ENCODE data around the gene GSTM1. TPM values are rescaled to one million over a fixed set of nuclear protein-coding genes. Genes with fewer than 3 reads are reported as not detected.
"Not testable (repeated sequence)": the region's sequence is repeated elsewhere in the genome, so short reads cannot be mapped to it uniquely, and the experiment has no call there.

Gene GSTM1
- total and polyA plus RNA-seq, 2 donors (not counting 3 experiments of a cell fraction or from before 2014, with no cell fraction given) = 35.5 TPM; not detected in 1

DNA sequence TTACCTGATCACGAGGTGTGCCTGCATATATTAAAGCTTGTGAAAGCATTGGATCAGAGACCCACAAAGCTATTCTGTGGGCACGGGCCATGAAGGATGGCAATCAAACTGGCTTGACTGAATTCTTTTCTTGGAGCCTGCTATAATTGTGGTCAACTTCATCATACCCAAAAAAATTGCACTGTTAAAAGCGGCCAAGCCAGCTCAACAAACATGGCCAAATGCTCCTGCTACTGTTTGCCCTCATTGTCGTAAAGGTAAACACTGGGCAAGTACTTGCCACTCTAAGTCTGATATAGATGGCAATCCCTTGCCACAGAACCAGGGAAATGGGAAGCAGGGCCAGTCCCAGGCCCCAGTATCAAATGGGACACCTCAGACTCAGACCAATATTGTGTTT, 17.8 kb downstream of the GSTM1 start:
- POLR2A ChIA-PET = no interaction called here
- intact Hi-C loops (cut with micrococcal nuclease) = no loop called here
- FAIRE-seq = no peak
- H3K79me2 ChIP-seq (ENCODE audit: control insufficient read depth, insufficient read depth, low read length) = no peaks in the 10 kb centered on the region
- CTCF ChIA-PET = interaction anchor here (2.0 kb wide), 2 partner anchors 66 to 160 kb away, joined by 4 to 9 read pairs; no protein-coding TSS in a partner anchor
- DNase-seq (ENCODE audit: low read depth, low spot score) = no peak
- TF ChIP-seq POLR2A (IDR thresholded peaks at IDR 0.05; ENCODE audit: low read depth, low read length) = no peak
- TF ChIP-seq GATA2 (IDR thresholded peaks at IDR 0.05; ENCODE audit: insufficient read depth, insufficient read length, low read depth, low read length) = no peak
- TF ChIP-seq MYC (IDR thresholded peaks at IDR 0.05; ENCODE audit: low read depth, low read length) = no peak
- no peak for TF ChIP-seq EZH2 (IDR thresholded peaks at IDR 0.05; ENCODE audit: borderline replicate concordance, low read depth, low read length, severe bottlenecking)
- TF ChIP-seq, protein P1, sequence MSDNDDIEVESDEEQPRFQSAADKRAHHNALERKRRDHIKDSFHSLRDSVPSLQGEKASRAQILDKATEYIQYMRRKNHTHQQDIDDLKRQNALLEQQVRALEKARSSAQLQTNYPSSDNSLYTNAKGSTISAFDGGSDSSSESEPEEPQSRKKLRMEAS (IDR thresholded peaks at IDR 0.05; ENCODE audit: insufficient read depth, insufficient read length) = no peak
- no peak for TF ChIP-seq POLR2AphosphoS5 (IDR thresholded peaks at IDR 0.05; ENCODE audit: insufficient read depth, low read depth, low read length)
- TF ChIP-seq JUN (IDR thresholded peaks at IDR 0.05; ENCODE audit: borderline replicate concordance, insufficient read depth, insufficient read length, low read depth) = no peak
- TF ChIP-seq, protein P2, sequence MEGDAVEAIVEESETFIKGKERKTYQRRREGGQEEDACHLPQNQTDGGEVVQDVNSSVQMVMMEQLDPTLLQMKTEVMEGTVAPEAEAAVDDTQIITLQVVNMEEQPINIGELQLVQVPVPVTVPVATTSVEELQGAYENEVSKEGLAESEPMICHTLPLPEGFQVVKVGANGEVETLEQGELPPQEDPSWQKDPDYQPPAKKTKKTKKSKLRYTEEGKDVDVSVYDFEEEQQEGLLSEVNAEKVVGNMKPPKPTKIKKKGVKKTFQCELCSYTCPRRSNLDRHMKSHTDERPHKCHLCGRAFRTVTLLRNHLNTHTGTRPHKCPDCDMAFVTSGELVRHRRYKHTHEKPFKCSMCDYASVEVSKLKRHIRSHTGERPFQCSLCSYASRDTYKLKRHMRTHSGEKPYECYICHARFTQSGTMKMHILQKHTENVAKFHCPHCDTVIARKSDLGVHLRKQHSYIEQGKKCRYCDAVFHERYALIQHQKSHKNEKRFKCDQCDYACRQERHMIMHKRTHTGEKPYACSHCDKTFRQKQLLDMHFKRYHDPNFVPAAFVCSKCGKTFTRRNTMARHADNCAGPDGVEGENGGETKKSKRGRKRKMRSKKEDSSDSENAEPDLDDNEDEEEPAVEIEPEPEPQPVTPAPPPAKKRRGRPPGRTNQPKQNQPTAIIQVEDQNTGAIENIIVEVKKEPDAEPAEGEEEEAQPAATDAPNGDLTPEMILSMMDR (IDR thresholded peaks at IDR 0.05; ENCODE audit: extremely low read depth in 1 of 2, insufficient read depth in 1 of 2, low read depth in 1 of 2, low read length in 2 of 2) = no peak
- no peak for TF ChIP-seq FOS (IDR thresholded peaks at IDR 0.05; ENCODE audit: borderline replicate concordance, insufficient read depth, low read length)
- no peak overlapping the region for H3K9ac ChIP-seq (replicated peaks; ENCODE audit: extremely low read depth, insufficient read depth, low read length)
- no peak overlapping the region for H3K27ac ChIP-seq (ENCODE audit: insufficient read depth, low read depth, low read length)
- no peaks in the 10 kb centered on the region for H4K20me1 ChIP-seq (replicated peaks; ENCODE audit: control insufficient read depth, extremely low read depth, insufficient read depth, low read length)
- H2AFZ ChIP-seq (ENCODE audit: low read depth, low read length) = no peak overlapping the region
- no peaks in the 10 kb centered on the region for H3K36me3 ChIP-seq (ENCODE audit: control insufficient read depth in 2 of 2, extremely low read depth in 1 of 2, insufficient read depth in 2 of 2, low read length in 2 of 2)
- dilution Hi-C loops (cut with MboI; ENCODE audit: extremely low pct_ligation_motif_present, low sequenced_read_pairs) = no loop called here
- BruUV-seq (replicated peaks) = no TSS peak
- H3K9me1 ChIP-seq (replicated peaks; ENCODE audit: control insufficient read depth, extremely low read depth, insufficient read depth, low read length) = no peaks in the 10 kb centered on the region
- no peaks in the 10 kb centered on the region for H3K4me1 ChIP-seq (ENCODE audit: control insufficient read depth, extremely low read depth, insufficient read depth, low read length)
- H3K4me2 ChIP-seq (ENCODE audit: insufficient read depth, low read length) = no peak overlapping the region
- H3K27me3 ChIP-seq (ENCODE audit: control insufficient read depth in 2 of 2, insufficient read depth in 2 of 2, low read length in 2 of 2) = peaks cover 0 to 4% of the 10 kb centered on the region in 2 experiments
- no peak overlapping the region for H3K4me3 ChIP-seq (replicated peaks in 1 of 3; ENCODE audit: insufficient read depth in 1 of 3, low read depth in 1 of 3, low read length in 3 of 3)
- H3K9me3 ChIP-seq (replicated peaks; ENCODE audit: control insufficient read depth, insufficient read depth, low read length) = no peaks in the 10 kb centered on the region

DNA sequence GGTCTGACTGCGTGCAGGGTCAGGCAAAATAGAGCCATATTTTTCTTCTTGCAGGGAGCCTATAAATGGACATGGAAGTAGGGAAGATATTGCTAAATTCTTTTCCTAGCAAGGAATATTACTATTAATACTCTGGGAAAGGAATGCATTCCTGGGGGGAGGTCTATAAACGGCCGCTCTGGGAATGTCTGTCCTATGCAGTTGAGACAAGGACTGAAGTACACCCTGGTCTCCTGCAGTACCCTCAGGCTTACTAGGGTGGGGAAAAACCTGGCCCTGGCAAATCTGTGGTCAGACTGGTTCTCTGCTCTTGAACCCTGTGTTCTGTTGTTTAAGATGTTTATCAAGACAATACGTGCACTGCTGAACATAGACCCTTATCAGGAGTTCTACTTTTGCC, 21.3 kb downstream of the GSTM1 start:
- dilution Hi-C loops (cut with MboI; ENCODE audit: extremely low pct_ligation_motif_present, low sequenced_read_pairs); BruUV-seq (replicated peaks); H3K27me3 ChIP-seq (ENCODE audit: control insufficient read depth in 2 of 2, insufficient read depth in 2 of 2, low read length in 2 of 2); FAIRE-seq; H3K4me2 ChIP-seq (ENCODE audit: insufficient read depth, low read length); H3K9me1 ChIP-seq (replicated peaks; ENCODE audit: control insufficient read depth, extremely low read depth, insufficient read depth, low read length); H3K9ac ChIP-seq (replicated peaks; ENCODE audit: extremely low read depth, insufficient read depth, low read length); H3K79me2 ChIP-seq (ENCODE audit: control insufficient read depth, insufficient read depth, low read length); H3K9me3 ChIP-seq (replicated peaks; ENCODE audit: control insufficient read depth, insufficient read depth, low read length); POLR2A ChIA-PET; intact Hi-C loops (cut with micrococcal nuclease); H4K20me1 ChIP-seq (replicated peaks; ENCODE audit: control insufficient read depth, extremely low read depth, insufficient read depth, low read length); CTCF ChIA-PET; H3K4me3 ChIP-seq (replicated peaks in 1 of 3; ENCODE audit: insufficient read depth in 1 of 3, low read depth in 1 of 3, low read length in 3 of 3); DNase-seq (ENCODE audit: low read depth, low spot score); H2AFZ ChIP-seq (ENCODE audit: low read depth, low read length); H3K36me3 ChIP-seq (ENCODE audit: control insufficient read depth in 2 of 2, extremely low read depth in 1 of 2, insufficient read depth in 2 of 2, low read length in 2 of 2); H3K27ac ChIP-seq (ENCODE audit: insufficient read depth, low read depth, low read length); H3K4me1 ChIP-seq (ENCODE audit: control insufficient read depth, extremely low read depth, insufficient read depth, low read length): not testable (repeated sequence)

DNA sequence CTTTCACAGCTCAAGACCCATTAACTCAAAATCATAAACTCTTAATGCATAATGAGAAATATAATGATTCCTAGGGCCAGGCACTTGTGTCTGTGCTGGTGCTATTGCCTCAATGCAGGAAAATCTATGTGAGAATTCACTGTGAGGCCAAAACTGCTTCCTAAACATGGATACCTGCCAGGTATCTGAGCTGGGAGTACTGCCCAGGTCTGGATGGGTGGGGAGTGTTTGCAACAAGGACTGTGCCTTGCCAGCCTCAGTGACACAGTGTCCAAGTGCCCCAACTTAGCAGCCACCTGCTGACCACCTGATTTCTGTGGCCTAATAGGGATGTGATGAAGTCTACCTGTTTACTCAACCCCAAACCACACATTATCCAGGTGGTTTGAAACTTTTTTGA, 22.2 kb downstream of the GSTM1 start:
- dilution Hi-C loops (cut with MboI; ENCODE audit: extremely low pct_ligation_motif_present, low sequenced_read_pairs); BruUV-seq (replicated peaks); DNase-seq (ENCODE audit: low read depth, low spot score); H3K9ac ChIP-seq (replicated peaks; ENCODE audit: extremely low read depth, insufficient read depth, low read length); FAIRE-seq; H3K79me2 ChIP-seq (ENCODE audit: control insufficient read depth, insufficient read depth, low read length); H3K4me2 ChIP-seq (ENCODE audit: insufficient read depth, low read length); H2AFZ ChIP-seq (ENCODE audit: low read depth, low read length); H3K9me3 ChIP-seq (replicated peaks; ENCODE audit: control insufficient read depth, insufficient read depth, low read length); H4K20me1 ChIP-seq (replicated peaks; ENCODE audit: control insufficient read depth, extremely low read depth, insufficient read depth, low read length); intact Hi-C loops (cut with micrococcal nuclease); H3K27ac ChIP-seq (ENCODE audit: insufficient read depth, low read depth, low read length); H3K9me1 ChIP-seq (replicated peaks; ENCODE audit: control insufficient read depth, extremely low read depth, insufficient read depth, low read length); H3K36me3 ChIP-seq (ENCODE audit: control insufficient read depth in 2 of 2, extremely low read depth in 1 of 2, insufficient read depth in 2 of 2, low read length in 2 of 2); POLR2A ChIA-PET; H3K4me3 ChIP-seq (replicated peaks in 1 of 3; ENCODE audit: insufficient read depth in 1 of 3, low read depth in 1 of 3, low read length in 3 of 3); CTCF ChIA-PET; H3K4me1 ChIP-seq (ENCODE audit: control insufficient read depth, extremely low read depth, insufficient read depth, low read length); H3K27me3 ChIP-seq (ENCODE audit: control insufficient read depth in 2 of 2, insufficient read depth in 2 of 2, low read length in 2 of 2): not testable (repeated sequence)

Measured in endothelial cell of umbilical vein (primary cell).